Activated CD4-positive, alpha-beta T cell treated with anti-CD3 and anti-CD28 coated beads, Interleukin-2, amount 50 U/mL, for 1 hour (primary cell): Measurements from ENCODE around the gene WIPI1.
"Not testable (repeated sequence)": the region's sequence is repeated elsewhere in the genome, so short reads cannot be mapped to it uniquely, and the experiment has no call there.

ENCODE experiments used
- DNase-seq: peaks from one replicate; pipeline ENCODE4 v3.0.0-alpha.2; 2020

The WIPI1 gene

DNA sequence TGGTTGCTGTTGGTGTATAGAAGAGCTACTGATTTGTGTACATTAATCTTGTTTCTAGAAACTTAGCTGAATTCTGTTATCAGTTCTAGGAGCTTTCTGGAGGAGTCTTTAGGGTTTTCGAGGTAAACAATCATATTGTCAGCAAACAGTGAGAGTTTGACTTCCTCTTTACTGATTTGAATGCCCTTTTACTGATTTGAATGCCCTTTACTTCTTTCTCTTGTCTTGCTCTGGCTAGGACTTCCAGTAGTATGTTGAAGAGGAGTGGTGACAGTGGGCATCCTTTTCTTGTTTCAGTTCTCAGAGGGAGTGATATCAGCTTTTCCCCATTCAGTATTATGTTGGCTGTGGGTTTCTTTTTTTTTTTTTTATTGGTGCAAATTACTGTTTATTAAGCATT, 49.6 kb downstream of the WIPI1 start:
- not testable (repeated sequence) for DNase-seq

DNA sequence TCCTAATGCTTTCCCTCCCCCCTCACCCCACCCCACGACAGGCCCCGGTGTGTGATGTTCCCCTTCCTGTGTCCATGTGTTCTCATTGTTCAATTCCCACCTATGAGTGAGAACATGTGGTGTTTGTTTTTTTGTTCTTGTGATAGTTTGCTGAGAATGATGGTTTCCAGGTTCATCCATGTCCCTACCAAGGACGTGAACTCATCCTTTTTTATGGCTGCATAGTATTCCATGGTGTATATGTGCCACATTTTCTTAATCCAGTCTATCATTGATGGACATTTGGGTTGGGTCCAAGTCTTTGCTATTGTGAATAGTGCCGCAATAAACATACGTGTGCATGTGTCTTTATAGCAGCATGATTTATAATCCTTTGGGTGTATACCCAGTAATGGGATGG, 53.5 kb downstream of the WIPI1 start:
- DNase-seq, result not testable (repeated sequence)

DNA sequence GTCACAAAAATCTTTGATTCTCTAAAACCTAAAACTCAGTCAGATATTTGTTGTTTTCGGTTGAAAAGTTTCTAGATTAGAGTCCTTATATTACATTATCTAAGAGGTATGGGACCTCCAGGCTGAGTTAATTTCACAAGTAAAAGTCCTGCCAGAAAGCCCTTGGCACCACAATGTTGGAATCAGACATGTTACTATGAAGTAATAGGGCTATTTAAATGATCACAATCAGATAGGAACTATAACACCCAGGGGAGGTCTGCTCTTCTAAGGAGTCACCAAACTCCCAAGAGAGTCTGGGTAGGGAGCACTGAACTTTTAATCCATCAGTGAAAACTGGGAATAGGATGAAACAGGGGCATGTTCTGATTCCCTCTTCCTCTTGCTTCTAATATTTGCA, 54.2 kb downstream of the WIPI1 start:
- DNase-seq, result no peak

DNA sequence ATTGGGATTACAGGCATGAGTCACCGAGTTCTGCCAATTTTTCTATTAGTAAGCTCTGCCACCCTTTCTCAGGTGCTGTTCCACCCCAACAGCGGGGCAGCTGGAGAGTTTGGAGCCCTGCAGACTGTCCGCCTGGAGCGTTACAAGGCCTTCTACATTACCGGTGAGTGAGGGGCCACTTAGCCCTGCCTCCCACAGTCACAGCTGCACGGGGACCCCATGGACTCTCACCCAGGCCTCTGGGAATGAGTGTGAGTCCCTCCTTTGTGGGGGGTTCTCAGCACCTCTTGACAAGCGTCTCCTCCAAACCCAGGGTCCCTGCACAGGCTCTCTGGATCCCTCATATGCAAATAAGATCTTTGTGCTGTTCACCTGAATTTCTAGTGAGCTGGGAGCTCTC, 56.0 kb downstream of the WIPI1 start:
- DNase-seq, result no peak

DNA sequence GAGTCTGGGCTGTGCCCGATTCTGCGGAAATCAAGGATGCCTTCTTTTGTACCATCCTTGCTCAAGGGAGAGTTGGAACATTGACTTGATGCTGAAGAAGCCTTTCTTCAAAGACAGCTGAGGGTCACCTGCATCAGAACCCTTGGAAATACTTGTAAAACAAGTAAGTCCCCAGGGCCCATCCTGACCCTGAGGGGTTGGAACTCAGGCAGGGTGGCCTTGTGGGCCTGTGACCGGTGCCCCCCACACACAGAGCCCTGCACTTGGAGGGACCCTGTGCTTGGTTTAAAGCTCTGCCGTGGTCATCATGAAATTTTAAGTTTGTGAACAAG, 56.9 kb downstream of the WIPI1 start:
- no peak for DNase-seq

DNA sequence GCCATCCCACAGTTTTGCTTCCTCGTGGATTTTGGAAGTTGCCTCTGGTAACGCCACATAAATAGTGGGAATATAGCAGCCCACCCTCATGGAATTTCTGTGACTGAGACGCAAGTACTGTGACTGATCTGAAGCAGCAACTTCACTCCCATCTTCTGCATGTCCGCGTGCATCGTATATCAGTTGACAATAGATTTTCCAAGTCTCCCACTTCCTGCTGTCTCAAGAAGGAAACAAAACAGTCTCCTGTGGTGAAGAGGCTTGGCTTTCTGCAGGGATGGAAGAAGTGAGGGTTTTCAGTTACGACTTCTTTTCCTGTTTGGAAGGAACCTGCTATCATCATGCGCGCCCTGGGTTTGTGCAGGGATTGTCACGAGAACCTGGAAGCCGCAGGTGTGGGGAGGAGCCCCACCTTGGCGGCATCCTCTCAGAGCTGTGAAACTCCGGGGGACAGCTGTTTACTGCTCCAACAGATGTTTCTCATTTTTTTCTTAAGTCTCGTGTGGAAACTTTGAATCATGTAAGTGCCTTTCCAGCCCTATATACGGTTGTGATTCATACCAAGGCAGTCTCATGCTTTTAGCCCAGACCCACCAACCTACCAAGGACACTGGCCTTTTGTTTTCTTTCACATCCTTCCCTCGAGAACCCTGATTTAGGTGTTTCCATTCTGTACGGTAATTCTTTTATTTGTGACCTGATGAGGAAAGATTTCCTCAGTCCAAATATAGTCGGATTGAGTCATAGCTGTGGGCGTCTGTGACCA, 57.5 kb downstream of the WIPI1 start:
- no peak for DNase-seq

DNA sequence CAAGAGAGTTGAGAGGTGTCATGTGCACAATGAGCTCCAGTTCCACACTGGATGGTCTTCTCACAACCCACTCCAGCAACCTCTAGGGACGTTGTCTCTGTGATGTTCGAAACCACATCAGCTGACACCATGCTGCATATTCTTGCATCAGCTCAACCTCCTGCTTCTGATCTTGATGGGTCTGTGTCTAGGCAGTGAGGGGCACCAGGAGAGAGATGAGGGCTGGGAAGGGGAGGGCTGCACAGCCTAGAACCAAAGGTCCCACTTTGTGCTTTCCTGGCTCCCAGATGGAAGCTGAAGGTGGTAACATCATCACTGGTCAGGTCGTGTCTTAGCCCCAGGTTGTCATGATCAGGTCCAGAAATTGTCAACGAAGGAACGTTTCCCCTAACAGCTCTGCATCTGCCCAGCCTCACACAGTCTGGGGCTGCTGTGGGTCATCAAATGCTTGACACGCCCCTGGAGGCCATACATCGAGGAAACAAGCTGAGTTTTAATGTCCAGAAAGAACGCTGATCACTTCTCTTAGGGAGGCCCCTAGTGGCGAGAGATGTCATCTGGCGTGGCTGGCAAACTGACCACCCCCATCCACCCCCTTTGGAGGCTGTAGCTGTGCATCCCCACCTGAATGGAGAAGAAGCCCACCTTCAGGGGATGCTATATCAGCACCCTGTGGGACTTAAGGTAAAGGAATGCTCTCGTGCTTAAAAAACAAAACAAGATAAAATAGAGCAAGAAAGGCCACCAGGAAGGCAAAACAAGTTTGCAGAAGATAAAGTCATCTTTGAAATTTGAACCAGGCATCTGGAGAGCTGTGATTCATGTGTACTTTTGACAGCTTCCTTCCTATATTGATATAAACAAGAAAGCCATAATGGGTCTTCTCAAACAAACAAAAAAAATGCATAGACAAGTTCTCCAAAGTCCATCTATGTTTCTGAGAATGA, 58.3 kb downstream of the WIPI1 start:
- DNase-seq, result no peak

DNA sequence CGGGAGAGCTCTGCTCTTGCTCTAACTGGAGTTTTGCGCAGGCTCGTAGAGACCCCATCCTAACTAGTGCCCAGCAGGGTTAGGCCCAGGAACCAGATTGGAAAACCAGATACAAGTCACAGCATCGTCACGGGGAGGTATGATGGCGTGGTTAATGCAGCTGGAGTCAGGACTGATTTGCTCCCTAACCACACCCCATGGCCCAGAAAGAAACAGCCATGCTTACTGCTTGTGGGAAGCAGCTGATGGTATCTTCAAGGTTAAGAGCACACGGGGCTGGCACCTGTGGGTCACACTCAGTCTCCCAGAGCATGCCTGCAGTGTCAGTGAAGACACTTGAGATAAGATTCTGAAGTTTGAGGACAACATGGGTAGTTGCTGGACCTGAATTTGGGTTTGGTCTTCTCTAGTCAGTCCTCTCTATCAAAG, 60.2 kb downstream of the WIPI1 start:
- DNase-seq, result no peak

DNA sequence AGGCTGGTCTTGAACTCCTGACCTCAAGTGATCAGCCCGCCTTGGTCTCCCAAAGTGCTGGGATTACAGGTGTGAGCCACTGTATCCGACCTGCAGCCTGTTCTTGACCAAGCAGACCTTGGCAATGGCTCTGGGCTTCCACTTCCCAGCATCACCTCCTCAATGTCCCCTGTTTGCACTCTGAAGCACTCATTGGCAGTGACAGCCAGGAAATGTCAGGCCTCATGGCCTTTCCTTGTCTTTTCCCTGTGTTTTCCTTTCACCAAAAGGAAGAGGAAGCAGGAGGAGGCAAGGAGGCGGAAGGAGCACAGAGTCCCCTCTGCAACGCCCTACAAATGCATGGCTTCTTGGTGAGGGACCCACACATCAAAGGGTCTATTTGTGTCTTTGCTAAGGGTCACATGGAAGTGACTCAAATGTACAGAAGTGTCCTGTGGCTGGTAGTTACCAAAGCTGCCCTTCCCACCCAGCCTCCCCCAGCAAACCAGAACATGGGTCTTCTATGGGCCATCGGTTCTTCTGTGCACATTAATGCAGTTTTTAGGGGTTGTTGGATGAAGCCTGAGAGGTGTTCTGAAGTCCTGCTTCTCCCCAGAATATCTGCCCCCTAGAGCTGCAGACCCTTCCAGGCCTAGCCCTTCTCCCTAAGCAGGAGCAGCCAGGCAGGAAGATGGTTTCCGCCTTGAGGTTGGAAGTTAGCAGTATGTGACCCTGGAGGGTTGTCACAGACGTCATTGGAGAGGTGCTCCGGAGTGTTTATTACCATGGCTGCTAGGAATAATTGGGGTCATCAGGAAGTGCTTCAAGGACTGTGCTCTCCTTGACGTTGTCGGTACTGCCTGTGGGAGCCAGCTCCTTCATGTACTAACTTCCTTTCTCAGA, 60.8 kb downstream of the WIPI1 start:
- DNase-seq, result no peak

DNA sequence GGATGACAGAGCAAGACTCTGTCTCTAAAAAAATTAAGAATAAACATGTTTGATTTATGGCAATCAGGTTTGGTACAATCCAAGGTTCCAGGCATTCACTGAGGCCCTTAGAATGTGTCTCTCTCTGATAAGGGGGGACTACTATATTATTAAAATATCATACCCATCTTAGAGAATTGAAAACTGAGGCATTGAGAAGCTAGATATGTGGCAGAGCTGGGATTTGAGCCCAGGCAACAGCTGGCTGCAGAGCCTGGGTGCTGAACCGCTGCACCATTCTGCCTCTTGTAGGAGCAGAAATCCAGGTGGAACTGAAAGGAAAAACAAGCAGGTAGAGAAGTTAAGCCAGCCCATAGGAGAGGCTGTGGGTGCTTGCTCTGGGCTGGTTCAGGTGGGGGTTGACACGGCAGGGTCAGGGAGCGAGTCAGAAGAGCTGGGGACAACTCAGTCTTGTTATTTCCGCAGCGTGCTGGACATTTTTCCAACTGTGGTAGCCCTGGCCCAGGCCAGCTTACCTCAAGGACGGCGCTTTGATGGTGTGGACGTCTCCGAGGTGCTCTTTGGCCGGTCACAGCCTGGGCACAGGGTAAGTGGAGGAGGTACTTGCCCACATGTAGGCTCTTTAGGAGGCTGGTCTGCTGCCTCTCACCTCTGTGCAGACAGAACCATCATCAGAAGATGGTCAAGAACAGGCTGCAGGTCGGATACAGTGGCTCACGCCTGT, 62.5 kb downstream of the WIPI1 start:
- no peak for DNase-seq

DNA sequence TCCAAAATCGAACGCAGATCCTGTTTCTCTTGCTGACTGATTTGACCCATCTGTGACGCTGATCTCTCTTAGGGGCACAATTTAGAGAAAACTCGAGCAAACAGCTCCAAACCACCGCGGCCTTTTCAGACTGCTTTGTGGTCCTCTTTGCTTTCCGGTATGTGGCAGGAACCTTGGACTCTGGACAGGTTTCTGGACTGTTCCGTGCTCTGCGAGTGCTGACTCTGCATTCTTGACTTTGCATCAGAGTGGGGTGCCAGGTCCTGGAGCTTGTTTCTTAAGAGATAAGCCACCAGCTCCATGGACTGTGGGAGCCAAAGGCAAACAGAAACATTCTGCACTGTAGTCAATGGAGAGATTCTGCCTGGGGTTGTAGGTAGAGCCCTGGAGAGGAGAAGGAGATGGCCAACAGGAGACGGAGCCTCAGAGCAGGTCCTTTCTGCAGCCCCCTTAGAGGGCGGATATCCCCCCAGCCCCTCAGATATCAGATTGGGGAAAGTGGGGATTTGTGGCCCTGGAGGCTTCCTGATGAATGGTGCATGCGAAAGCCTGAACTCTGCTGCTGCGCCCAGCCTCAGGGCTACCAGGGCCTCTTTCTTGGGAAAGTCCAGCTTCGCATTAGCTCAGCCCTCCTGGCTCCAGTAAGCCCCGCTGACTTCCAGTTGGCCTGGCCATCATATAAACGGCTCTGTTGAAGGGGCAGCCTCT, 65.6 kb downstream of the WIPI1 start:
- DNase-seq, result no peak

DNA sequence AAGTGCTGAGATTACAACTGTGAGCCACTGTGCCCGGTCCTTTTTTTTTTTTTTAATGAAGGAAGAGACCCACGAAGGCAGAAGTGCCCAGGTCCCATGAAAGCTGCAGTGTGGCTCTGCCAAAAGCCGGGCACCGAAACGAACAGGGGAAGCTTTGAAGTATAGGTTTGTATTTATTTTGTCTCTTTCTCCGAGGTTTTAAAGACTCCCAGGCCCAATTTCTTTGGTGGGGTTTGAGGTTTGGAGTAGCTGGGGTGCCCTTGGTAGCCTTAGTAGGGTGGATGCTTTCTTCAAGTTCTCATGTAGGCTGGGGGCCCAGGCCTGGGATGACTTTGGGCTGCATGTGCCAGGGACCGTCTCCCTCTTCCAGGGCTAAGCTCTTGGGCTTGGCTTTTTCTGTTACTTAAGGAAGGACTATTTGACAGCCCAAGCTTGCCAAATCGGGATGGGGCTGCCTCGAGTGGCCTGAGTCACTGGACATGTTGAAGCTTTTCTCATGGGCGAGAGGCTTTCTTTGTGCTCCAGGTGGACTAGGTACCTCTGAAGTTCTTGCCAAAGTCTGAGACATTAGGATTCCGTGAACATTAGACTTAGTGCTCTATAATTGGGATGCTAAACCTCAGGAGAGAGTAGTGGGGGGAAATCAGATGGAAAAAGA, 66.3 kb downstream of the WIPI1 start:
- no peak for DNase-seq

DNA sequence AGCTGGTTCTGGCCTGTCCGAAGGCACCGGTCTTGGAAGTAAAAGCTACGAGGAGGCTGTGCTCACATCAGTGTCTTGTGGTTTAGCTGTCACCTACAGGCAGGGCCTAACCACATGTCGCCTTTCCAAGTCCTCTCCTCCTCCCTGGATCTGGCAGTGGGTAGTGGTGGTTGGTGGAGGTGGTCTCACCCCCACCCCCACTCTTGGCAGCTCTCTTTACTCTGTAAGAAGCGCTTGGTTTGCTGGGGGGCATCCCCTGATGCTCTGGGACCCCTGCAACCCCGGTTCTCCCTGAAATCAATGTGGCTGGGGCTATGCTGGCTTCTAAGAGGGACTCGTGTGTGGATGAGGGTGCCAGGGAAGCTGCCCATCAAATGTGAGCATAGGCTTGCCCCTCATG, 68.3 kb downstream of the WIPI1 start:
- no peak for DNase-seq

DNA sequence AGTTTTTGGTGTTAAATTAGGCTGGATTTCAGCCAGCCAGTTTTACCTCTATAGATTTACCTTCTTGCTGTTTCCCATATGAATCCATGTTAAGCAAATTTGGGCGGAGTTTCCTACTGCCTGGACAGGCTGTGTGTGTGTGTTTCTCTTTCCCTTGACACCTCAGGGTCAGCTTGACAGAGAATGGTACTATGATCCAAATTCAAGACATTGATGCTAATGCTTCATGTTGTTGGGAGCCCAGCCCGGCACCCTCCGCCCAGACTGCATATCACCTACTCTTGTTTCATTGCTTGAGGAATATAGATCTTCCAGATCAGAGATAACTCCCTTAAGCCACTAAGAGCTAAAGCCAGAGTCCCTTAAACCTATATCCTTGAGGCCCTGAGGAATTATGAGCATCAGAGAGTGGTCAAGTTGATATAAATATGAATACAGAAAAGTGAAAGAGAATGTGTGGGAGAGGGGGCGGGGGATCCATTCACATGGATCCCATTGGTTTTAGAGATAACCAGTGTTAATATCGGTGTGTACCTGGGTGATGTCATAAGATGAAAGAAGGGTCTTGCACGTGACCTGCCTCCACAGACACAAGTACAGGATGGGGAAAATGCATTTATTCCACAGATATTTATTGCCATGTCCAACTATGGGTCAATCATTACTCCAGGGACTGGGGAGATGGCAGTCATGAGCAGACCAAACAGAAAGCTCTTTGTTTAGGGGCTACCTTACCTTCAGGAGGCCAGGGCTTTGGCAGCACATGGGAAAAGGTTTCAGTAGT, 69.7 kb downstream of the WIPI1 start:
- DNase-seq, result no peak

DNA sequence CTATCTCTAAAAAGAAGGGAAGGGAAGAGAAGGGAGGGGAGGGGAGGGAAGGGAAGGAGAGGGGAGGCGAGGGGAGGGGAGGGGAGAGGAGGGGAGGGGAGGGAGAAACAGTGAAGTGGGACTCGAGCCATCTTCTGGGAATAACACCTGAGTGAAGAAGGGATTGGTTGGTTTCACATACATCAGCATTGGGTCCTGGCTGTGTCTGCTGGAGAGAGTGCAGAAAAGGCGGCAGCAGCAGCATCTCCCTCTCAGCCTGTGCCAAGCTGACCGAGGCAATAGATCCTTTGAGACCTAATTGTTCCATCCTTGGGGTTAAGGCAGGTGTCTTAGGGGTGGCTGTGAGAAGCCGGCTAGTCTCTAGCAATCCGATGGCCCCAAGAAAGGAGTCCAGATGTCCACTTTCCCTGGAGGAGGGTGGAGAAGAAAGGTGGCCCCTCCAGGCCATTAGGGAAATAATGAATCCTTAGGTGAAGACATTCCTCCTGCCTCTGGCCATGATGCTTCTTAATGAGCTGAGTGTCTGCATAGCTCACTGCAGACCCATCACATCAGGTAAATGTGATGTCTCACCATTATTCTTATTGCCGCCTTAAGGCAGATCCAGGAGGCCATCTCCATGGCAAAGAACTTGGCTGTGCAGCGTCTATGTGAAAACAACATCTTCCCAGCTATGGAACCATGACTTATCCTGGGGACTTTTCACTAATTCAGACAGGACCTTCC, 71.6 kb downstream of the WIPI1 start:
- no peak for DNase-seq

DNA sequence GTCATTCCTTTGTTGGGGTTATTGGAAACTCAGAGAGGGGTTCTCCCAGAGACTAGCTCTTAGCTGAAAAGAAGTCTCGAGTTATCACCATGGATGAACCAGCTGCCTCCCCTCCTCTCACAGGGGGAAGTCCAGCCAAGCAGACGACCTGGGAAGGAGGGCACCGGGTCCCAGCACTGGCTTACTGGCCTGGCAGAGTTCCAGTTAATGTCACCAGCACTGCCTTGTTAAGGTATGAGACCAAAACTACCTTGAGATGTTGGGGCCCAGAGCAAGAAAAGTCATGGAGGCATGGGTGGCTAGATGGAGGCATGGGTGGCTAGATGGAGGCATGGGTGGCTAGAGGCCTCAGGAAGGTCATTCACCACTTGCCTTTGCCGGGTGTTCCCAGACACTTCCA, 72.4 kb downstream of the WIPI1 start:
- DNase-seq, result no peak

DNA sequence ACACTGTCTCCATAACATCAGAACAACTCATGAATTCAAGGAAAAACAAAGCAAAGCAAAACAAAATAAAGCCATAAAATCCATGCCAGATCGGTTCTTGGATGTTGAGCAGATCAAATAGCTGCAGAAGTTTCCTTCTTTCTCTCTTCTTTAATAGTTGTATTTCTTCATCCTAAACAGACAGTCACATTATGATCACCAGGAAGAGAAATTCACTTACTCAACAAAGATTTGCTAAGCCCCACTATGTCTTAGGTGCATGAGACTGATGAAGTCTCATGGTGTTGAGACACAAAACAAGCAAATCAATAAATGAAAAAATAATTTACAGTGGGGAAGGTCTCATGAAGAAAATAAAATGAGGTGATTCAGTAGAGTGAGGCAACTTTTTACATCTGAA, 72.8 kb downstream of the WIPI1 start:
- no peak for DNase-seq

DNA sequence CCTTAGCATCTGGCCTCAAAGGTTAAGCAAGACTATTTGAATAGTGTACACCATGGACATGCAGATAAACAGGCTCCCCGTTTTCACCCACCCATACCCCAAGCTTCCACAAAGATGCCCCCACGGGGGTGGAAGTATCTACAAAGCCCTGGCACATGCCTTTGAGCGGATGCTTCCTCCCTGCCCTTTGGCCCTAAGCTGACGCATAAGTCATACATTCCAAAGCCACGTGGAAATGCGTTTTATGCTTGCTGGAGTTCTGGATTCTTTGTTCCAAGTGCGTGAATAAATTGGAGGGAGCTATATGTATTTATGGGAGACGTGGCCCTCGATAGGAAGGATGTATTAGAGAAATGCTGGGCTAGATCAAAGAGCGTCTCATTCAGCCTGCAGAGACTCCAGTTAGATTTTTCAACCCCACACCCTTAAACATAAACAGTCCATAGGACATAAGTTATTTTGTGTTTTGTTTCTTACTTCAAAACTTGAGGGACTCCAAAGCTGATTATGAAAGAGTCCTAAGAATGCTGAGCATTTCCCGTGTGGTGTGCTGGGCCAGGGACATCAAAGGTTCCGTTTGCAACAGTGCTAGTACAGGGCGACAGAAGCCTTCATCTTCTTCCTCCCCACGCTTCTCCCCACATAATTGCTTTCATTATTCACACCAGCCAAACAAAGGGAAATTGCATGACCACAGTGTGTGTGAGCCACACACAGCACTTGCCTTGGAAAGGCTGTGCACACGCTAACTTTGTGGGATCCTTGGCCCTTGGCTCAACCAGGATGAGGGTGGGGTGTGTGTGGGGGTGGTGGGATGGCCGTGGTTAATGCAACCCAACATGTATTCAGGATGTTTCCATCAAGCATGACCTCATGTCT, 73.6 kb downstream of the WIPI1 start:
- no peak for DNase-seq

DNA sequence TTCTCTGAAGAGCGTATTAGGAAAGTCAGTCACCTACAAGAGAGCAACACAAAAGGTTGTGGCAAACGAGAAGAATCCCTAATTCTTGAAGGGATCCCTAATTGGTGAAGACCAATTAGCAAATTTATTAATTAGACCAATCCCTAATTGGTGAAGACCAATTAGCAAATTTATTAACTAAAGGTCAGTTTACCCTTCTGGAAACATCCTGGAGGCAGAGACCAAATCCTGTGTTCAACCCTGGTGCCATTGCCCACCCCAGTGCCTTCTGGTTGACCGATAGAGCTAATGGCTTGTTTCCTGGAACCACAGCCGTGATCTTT, 74.2 kb downstream of the WIPI1 start:
- DNase-seq, result no peak
